Hematopoietic multipotent progenitor cell treated with erythropoietin and hydrocortisone succinate and interleukin-3 and kit ligand, for 17 days (in vitro differentiated cells): Measurements from ENCODE around the gene JADE2.
"Not testable (repeated sequence)": the region's sequence is repeated elsewhere in the genome, so short reads cannot be mapped to it uniquely, and the experiment has no call there.

ENCODE experiments used
- DNase-seq: peaks from one replicate; pipeline ENCODE4 v3.0.0-alpha.2; 2015; ENCODE audit warnings: low spot score

The JADE2 gene

GRCh38 chr5:134552301-134552700, 26.8 kb downstream of the JADE2 start:
- no peak for DNase-seq

GRCh38 chr5:134552716-134553115, 27.2 kb downstream of the JADE2 start:
- not testable (repeated sequence) for DNase-seq

GRCh38 chr5:134553821-134554267, 28.4 kb downstream of the JADE2 start:
- DNase-seq, result no peak

- DNase-seq, result peak; percentile 26
Observed at GRCh38 chr5:134554319-134555222, 29.1 kb downstream of the JADE2 start.

GRCh38 chr5:134555223-134555889, 29.9 kb downstream of the JADE2 start:
- DNase-seq, result no peak

GRCh38 chr5:134555890-134556311, 30.4 kb downstream of the JADE2 start:
- peak; percentile 32 for DNase-seq

- DNase-seq, result not testable (repeated sequence)
Observed at GRCh38 chr5:134556588-134556987, 31.1 kb downstream of the JADE2 start.

- no peak for DNase-seq
Observed at GRCh38 chr5:134556994-134557393, 31.5 kb downstream of the JADE2 start.

- DNase-seq, result no peak
Observed at GRCh38 chr5:134559672-134560071, 34.2 kb downstream of the JADE2 start.

GRCh38 chr5:134560698-134561097, 35.2 kb downstream of the JADE2 start:
- no peak for DNase-seq

- DNase-seq, result no peak
Observed at GRCh38 chr5:134561871-134562296, 36.4 kb downstream of the JADE2 start.

GRCh38 chr5:134563221-134563620, 37.8 kb downstream of the JADE2 start:
- no peak for DNase-seq

GRCh38 chr5:134563962-134564361, 38.5 kb downstream of the JADE2 start:
- DNase-seq, result no peak

GRCh38 chr5:134564396-134564795, 38.9 kb downstream of the JADE2 start:
- no peak for DNase-seq

GRCh38 chr5:134565791-134566740, 40.6 kb downstream of the JADE2 start:
- no peak for DNase-seq

- DNase-seq, result no peak
Observed at GRCh38 chr5:134566741-134567221, 41.3 kb downstream of the JADE2 start.

- no peak for DNase-seq
Observed at GRCh38 chr5:134567641-134568336, 42.3 kb downstream of the JADE2 start.

GRCh38 chr5:134568337-134568700, 42.8 kb downstream of the JADE2 start:
- DNase-seq, result no peak

GRCh38 chr5:134568761-134569695, 43.6 kb downstream of the JADE2 start:
- no peak for DNase-seq

- no peak for DNase-seq
Observed at GRCh38 chr5:134569758-134570364, 44.4 kb downstream of the JADE2 start.
